Neuron (in vitro differentiated cells): ENCODE measurements around the gene SEC16B.

ENCODE experiments used
- H2AFZ ChIP-seq: one replicate; pipeline ENCODE4 v1.6.1; 2013; ENCODE audit warnings: low read depth, mild to moderate bottlenecking, inconsistent platforms, low read length, moderate library complexity
- H3K27me3 ChIP-seq: one replicate; pipeline ENCODE4 v1.6.1; 2013; ENCODE audit warnings: low read length; ENCODE audit not compliant: insufficient read depth
- H3K36me3 ChIP-seq: one replicate; pipeline ENCODE4 v1.6.1; 2013; ENCODE audit warnings: low read length; ENCODE audit not compliant: insufficient read depth
- H3K4me1 ChIP-seq: one replicate; pipeline ENCODE4 v1.6.1; 2013; ENCODE audit warnings: low read length; ENCODE audit not compliant: insufficient read depth
- H3K4me3 ChIP-seq: 2 replicates; pipeline ENCODE4 v1.5.1; 2013; ENCODE audit warnings: mild to moderate bottlenecking, low read length, moderate library complexity
- H3K9me3 ChIP-seq: one replicate; pipeline ENCODE4 v1.6.1; 2013; ENCODE audit warnings: low read length

SEC16B gene

DNA sequence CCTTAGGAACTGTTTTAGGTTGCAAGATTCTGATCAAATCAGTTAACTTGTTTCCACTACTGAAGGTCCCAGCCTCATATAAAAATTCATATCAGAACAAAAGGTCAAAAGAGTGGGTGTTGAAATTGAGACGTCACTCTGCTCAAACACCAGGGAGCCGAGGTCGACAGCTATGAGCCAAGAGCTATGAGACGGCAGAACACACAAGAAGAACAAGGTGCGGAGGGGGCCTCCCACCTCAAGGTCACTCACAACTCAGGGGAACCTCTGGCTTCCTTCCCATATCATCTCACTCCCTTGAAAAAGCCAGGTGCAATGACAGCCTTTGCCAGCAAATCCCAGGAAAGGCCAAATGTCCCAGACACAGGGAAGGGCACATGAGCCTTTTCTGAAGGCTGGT lies 749 bp downstream of the SEC16B start:
- Histone ChIP-seq H3K9me3 (no peaks in the 10 kb centered on the region), H3K4me1 (no peaks in the 10 kb centered on the region), H3K36me3 (no peaks in the 10 kb centered on the region), H3K27me3 (no peaks in the 10 kb centered on the region), H2AFZ (no peak overlapping the region), H3K4me3 (no peak overlapping the region)

GRCh38 chr1:177966199-177966598 lies 3.7 kb downstream of the SEC16B start:
- no peaks in the 10 kb centered on the region for H3K4me1 ChIP-seq
- no peaks in the 10 kb centered on the region for H3K9me3 ChIP-seq
- no peak overlapping the region for H2AFZ ChIP-seq
- H3K36me3 ChIP-seq = no peaks in the 10 kb centered on the region
- no peaks in the 10 kb centered on the region for H3K27me3 ChIP-seq
- H3K4me3 ChIP-seq = no peak overlapping the region

- peaks cover 5% of the 10 kb centered on the region for H3K4me1 ChIP-seq
Measured at GRCh38 chr1:177965293-177965692, 4.6 kb downstream of the SEC16B start.

DNA sequence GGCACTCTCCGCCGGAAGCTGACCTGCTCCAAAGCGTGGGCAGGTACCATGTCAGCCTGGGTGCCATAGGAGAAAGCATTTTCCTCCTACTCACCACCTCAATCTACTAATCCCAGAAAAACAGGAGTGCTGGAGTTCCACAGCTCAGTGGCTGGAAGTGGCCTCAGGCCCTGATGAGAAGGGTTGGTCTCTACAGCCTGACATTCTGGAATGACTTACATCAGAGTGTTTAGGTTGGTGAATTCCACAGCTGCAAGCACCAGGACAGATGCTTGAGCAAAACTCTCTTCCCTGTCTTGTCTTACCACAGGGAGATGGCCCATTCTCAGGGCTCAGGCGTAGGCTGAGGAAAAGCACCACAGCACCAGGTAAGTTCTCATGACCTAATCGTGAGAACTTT lies 5.5 kb downstream of the SEC16B start:
- H3K4me1 ChIP-seq = peaks cover 15% of the 10 kb centered on the region
- no peaks in the 10 kb centered on the region for H3K9me3 ChIP-seq
- no peak overlapping the region for H3K4me3 ChIP-seq
- H2AFZ ChIP-seq = no peak overlapping the region
- H3K36me3 ChIP-seq = no peaks in the 10 kb centered on the region
- no peaks in the 10 kb centered on the region for H3K27me3 ChIP-seq

More at GRCh38 chr1:177965293-177965692, 4.6 kb downstream of the SEC16B start:
- H3K36me3 ChIP-seq = no peaks in the 10 kb centered on the region
- H3K4me3 ChIP-seq = no peak overlapping the region
- H3K9me3 ChIP-seq = no peaks in the 10 kb centered on the region
- H2AFZ ChIP-seq = no peak overlapping the region
- no peaks in the 10 kb centered on the region for H3K27me3 ChIP-seq

DNA sequence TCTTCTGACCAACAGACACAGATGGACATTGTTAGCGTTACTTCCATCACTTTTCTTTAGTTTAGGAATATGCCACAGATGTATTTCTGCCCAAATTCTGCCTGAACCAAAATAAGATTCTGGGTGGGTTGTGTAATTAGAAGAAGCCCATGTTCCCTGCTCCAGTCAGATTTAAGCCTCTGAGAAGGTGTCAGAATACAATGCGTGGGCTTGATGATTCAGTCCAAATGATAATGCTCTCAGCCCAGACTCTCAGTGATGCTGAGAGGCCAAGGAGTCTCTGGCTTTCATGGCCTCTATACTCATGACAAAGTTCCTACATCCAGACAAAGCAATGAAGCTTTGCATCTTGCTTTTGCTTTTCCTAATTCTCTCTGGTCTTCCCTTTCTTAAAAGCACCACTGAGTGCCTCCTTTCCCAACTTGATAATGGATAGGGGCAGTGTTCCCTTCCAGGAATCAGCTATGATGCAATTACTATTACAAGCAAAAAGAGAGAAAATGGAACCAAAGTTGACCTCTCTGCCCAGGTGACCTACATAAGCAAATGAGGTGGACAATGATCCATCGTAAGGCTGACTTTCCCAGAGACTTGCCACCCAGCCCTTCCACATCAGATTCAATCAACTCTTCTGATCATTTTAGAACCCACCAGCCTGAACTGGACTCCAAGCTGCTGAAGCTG lies 8.8 kb downstream of the SEC16B start:
- Histone ChIP-seq H3K27me3 (no peaks in the 10 kb centered on the region), H3K9me3 (no peaks in the 10 kb centered on the region), H3K4me1 (peaks cover 16% of the 10 kb centered on the region), H3K4me3 (no peak overlapping the region), H2AFZ (no peak overlapping the region), H3K36me3 (no peaks in the 10 kb centered on the region)

GRCh38 chr1:177959811-177960515 lies 9.9 kb downstream of the SEC16B start:
- no peaks in the 10 kb centered on the region for H3K27me3 ChIP-seq
- peak overlapping the region; percentile 79 for H2AFZ ChIP-seq
- H3K36me3 ChIP-seq = no peaks in the 10 kb centered on the region
- no peaks in the 10 kb centered on the region for H3K9me3 ChIP-seq
- H3K4me1 ChIP-seq = peaks cover 16% of the 10 kb centered on the region
- H3K4me3 ChIP-seq = peak overlapping the region; percentile 19

DNA sequence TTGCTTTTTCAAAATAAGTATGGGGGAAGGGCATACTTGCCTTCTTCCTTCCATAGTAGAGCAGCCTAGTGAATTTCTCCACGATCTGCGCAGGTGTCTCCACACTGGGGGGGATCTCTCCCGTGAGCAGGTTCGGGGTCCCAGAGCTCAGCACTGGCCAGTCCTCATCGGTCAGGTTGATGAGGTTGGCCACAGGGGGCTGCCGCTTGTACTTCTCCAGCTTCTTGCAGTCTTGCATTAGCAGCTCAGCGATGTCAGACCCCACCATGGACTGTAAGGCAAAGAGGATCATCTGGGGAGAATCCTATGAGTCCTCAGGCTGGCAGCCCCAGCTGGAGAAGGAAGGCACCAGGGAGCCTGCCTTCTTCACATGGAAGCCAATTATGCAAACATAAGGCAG lies 11.8 kb downstream of the SEC16B start:
- no peaks in the 10 kb centered on the region for H3K27me3 ChIP-seq
- no peaks in the 10 kb centered on the region for H3K36me3 ChIP-seq
- no peaks in the 10 kb centered on the region for H3K9me3 ChIP-seq
- H3K4me3 ChIP-seq = no peak overlapping the region
- H2AFZ ChIP-seq = no peak overlapping the region
- peaks cover 16% of the 10 kb centered on the region for H3K4me1 ChIP-seq

DNA sequence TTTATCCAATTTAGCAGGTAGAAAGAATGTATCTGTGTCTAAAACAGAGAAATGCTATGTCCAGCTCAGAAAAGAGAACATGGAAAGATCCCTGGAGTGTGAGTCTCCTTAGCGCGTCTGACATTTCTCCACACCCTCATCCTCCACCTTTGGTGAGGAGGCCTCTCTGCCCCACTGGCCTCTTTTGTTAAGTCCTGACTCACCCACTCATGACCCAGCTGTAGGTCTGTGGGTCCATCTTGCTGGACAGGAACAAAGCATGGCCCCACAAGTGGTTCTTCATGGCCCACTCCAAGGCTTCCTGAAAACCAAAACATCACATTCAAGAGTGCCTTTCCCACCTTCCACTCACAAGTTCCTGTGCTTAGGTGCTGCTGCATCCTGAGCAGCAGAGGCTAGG lies 15.8 kb downstream of the SEC16B start:
- no peak overlapping the region for H3K4me3 ChIP-seq
- no peaks in the 10 kb centered on the region for H3K36me3 ChIP-seq

DNA sequence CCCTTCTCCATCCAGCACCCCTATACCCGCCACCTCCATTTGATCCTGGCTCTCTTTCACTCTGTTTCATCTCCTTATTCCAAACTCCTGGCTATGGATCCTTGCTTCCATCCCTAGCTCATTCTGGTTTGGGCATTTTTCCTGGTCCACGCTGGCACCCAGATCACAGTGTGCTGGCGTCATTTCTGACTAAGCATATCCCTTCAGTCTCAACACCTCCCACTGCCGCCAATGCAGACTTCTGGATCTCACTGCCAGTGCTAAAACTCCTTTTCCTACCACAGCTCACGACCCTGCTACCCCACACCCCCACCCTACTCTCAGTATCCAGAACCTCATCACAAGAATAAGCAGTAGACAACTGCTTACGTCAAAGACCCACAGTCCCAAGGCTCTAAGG lies 16.3 kb downstream of the SEC16B start:
- no peaks in the 10 kb centered on the region for H3K4me1 ChIP-seq
- no peaks in the 10 kb centered on the region for H3K36me3 ChIP-seq
- H3K4me3 ChIP-seq = no peak overlapping the region
- H2AFZ ChIP-seq = no peak overlapping the region
- no peaks in the 10 kb centered on the region for H3K27me3 ChIP-seq
- no peaks in the 10 kb centered on the region for H3K9me3 ChIP-seq

More for the DNA sequence above, 15.8 kb downstream of the SEC16B start:
- no peaks in the 10 kb centered on the region for H3K4me1 ChIP-seq
- H3K9me3 ChIP-seq = no peaks in the 10 kb centered on the region
- no peak overlapping the region for H2AFZ ChIP-seq
- no peaks in the 10 kb centered on the region for H3K27me3 ChIP-seq

DNA sequence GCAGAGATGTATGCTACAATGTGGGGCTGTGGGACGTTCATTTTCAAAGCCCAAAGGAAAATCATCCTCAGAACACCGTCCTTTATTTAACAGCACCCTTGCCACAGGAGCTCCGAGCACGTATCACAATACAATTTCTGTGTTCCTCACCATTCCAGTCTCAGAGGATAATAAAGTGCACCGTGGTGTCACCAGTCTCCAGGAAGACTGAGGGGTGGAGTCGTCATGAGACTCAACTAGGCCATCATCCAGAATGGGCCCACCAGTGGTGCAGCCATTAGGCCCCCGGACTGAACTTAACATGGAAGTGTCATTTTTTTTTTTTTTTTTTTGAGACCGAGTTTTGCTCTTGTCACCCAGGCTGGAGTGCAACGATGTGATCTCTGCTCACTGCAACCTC lies 17.2 kb downstream of the SEC16B start:
- Histone ChIP-seq H3K27me3 (no peaks in the 10 kb centered on the region), H2AFZ (no peak overlapping the region), H3K9me3 (no peaks in the 10 kb centered on the region), H3K36me3 (no peaks in the 10 kb centered on the region), H3K4me3 (no peak overlapping the region), H3K4me1 (peaks cover 2% of the 10 kb centered on the region)

DNA sequence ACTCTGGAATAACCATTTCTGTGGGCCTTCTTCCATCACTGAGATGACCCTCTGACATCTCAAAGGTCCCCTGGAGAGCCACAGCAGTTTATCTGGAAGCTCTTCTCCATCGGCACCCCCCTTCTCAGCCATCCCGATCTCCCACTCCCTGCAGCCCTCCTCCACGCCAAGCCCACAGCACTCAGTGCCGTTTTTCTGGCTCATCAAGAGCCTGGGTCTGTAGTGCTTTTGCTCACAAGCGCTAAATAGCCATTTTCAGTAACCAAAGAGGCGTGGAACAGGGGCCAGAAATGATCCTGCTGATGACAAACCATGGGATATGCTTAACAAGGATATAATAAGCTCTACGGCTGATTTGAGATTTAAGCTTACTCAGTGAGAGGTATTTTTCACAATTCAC lies 17.6 kb downstream of the SEC16B start:
- H3K27me3 ChIP-seq = no peaks in the 10 kb centered on the region
- no peaks in the 10 kb centered on the region for H3K36me3 ChIP-seq
- no peaks in the 10 kb centered on the region for H3K9me3 ChIP-seq
- peaks cover 2% of the 10 kb centered on the region for H3K4me1 ChIP-seq
- H3K4me3 ChIP-seq = no peak overlapping the region
- no peak overlapping the region for H2AFZ ChIP-seq

DNA sequence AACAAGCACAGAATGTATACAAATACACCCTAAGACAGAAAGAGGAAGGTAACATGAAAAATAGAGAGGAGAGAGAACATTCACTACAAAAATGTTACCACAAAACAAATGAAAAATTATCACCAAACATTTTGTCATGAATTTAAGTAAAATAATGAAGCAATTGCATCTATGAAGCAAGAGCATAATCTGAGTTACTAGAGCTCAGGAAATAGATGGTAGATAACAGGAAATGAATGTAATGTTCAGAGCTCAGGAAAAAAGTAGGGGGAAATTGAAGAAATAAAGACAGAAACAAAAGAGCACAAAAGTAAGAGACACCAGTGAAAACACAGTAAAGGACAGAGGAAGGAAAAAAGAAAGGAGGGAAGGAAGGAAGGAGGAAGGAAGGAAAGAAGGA lies 19.4 kb downstream of the SEC16B start:
- H3K4me1 ChIP-seq = peaks cover 6% of the 10 kb centered on the region
- H3K9me3 ChIP-seq = no peaks in the 10 kb centered on the region
- no peaks in the 10 kb centered on the region for H3K36me3 ChIP-seq
- no peak overlapping the region for H3K4me3 ChIP-seq
- H2AFZ ChIP-seq = no peak overlapping the region
- H3K27me3 ChIP-seq = no peaks in the 10 kb centered on the region

DNA sequence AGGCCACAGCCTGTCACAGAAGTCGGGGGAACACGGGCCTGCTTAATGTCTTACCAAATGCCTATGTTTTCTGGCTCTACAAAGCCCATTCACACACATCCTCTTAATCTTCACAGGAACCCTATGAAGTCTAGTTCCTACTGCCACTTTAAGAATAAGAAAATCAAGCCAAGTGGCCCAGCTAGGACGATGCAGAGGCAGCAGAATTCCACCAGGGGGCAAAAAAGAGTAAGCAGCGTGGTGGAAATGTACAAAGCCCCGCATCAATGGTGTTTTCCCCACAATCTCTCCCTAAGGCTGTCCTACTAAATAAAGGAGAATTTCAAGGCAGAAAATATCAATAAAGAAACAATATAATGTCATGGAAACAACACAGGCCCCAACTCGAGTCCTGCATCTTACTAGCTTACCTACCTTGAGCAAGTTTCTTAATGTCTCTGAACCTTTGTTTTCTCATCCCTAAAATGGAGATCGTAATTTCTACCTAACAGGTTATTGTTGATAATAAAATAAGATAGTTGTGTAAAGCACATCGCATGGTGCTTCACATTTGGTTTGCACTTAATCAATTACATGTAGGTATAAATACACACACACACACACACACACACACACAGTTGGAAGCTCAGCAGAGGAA lies 21.4 kb downstream of the SEC16B start:
- Histone ChIP-seq H3K4me3 (no peak overlapping the region), H3K4me1 (peaks cover 6% of the 10 kb centered on the region), H3K27me3 (no peaks in the 10 kb centered on the region), H3K9me3 (no peaks in the 10 kb centered on the region), H2AFZ (peak overlapping the region; percentile 59), H3K36me3 (no peaks in the 10 kb centered on the region)
